Neural progenitor cell (in vitro differentiated cells): Measurements from ENCODE around the gene SCPEP1.

Experiments
- CTCF ChIP-seq: fragments of 200-600 bp; sonication (generic); IDR thresholded peaks from 2 replicates; pipeline ENCODE4 v1.5.1; 2017; ENCODE audit warnings: antibody characterized with exemption, mild to moderate bottlenecking
- EZH2 ChIP-seq: fragments of 200-600 bp; sonication (generic); IDR thresholded peaks from 2 replicates; pipeline ENCODE4 v1.6.1; 2017; ENCODE audit warnings: antibody characterized with exemption, mild to moderate bottlenecking, moderate library complexity
- EZH2phosphoT487 ChIP-seq: fragments of 200-600 bp; sonication (generic); IDR thresholded peaks from 2 replicates; pipeline ENCODE4 v1.6.1; 2017; ENCODE audit warnings: antibody characterized with exemption

- no peak for TF ChIP-seq CTCF
- TF ChIP-seq EZH2, result no peak
- no peak for TF ChIP-seq EZH2phosphoT487
These were observed 31.0 kb downstream of the SCPEP1 start for GRCh38 chr17:57008958-57009357.
